GM18520 (cell line): Measurements from ENCODE around the gene ATXN1.

Experiments used
- ATAC-seq: cut with Tn5 transposase; IDR thresholded peaks from one replicate; pipeline ENCODE4 v1.9.1; 2021; ENCODE audit not compliant: unreplicated experiment

The ATXN1 gene

GRCh38 chr6:16301511-16301910 is 459.7 kb downstream of the ATXN1 start:
- ATAC-seq, result no peak

- ATAC-seq, result no peak
Measured at GRCh38 chr6:16299861-16300260, 461.4 kb downstream of the ATXN1 start.

- ATAC-seq, result no peak
Measured at GRCh38 chr6:16296061-16296670, 465.1 kb downstream of the ATXN1 start.

GRCh38 chr6:16295471-16295870 is 465.8 kb downstream of the ATXN1 start:
- ATAC-seq, result no peak

GRCh38 chr6:16295060-16295459 is 466.2 kb downstream of the ATXN1 start:
- ATAC-seq, result no peak

- ATAC-seq, result no peak
Measured at GRCh38 chr6:16294371-16294770, 466.9 kb downstream of the ATXN1 start.

- no peak for ATAC-seq
Measured at GRCh38 chr6:16292942-16293341, 468.3 kb downstream of the ATXN1 start.

- ATAC-seq, result no peak
Measured at GRCh38 chr6:16292432-16292831, 468.8 kb downstream of the ATXN1 start.

- no peak for ATAC-seq
Measured at GRCh38 chr6:16291739-16292138, 469.5 kb downstream of the ATXN1 start.

- ATAC-seq, result no peak
Measured at GRCh38 chr6:16288163-16288562, 473.1 kb downstream of the ATXN1 start.

- ATAC-seq, result no peak
Measured at GRCh38 chr6:16286151-16286522, 475.1 kb downstream of the ATXN1 start.

- ATAC-seq, result no peak
Measured at GRCh38 chr6:16285467-16286150, 475.7 kb downstream of the ATXN1 start.

- no peak for ATAC-seq
Measured at GRCh38 chr6:16284472-16284871, 476.8 kb downstream of the ATXN1 start.

GRCh38 chr6:16282370-16282769 is 478.9 kb downstream of the ATXN1 start:
- no peak for ATAC-seq

GRCh38 chr6:16279243-16279642 is 482.0 kb downstream of the ATXN1 start:
- no peak for ATAC-seq

GRCh38 chr6:16278750-16279149 is 482.5 kb downstream of the ATXN1 start:
- no peak for ATAC-seq

- ATAC-seq, result no peak
Measured at GRCh38 chr6:16278048-16278724, 483.1 kb downstream of the ATXN1 start.

GRCh38 chr6:16277101-16277981 is 483.9 kb downstream of the ATXN1 start:
- no peak for ATAC-seq

- ATAC-seq, result no peak
Measured at GRCh38 chr6:16274885-16275589, 486.2 kb downstream of the ATXN1 start.

GRCh38 chr6:16274483-16274882 is 486.8 kb downstream of the ATXN1 start:
- ATAC-seq, result no peak

GRCh38 chr6:16273256-16273655 is 488.0 kb downstream of the ATXN1 start:
- no peak for ATAC-seq
